Endothelial cell of umbilical vein (primary cell): Measurements from ENCODE around the gene PPEF1. TPM values are rescaled to one million over a fixed set of nuclear protein-coding genes. Genes with fewer than 3 reads are reported as not detected.
"Not testable (repeated sequence)": the region's sequence is repeated elsewhere in the genome, so short reads cannot be mapped to it uniquely, and the experiment has no call there.

ENCODE experiments used
- BruUV-seq: library from RNA; stranded (reverse); fragments of 400-500 nt; replicated peaks from 2 replicates; lab custom pipeline; 2021; lab: Mats Ljungman, UMichigan
- CTCF ChIA-PET: fragments of 300-600, 350-600 bp; sonication (Branson Sonifier 250); formaldehyde crosslinking; loops from one replicate; lab custom pipeline; 2021; ENCODE audit warnings: antibody characterized with exemption, inconsistent platforms; lab: Charles Lee
- POLR2A ChIA-PET: fragments of 300-600, 350-600 bp; sonication (Branson Sonifier 250); formaldehyde crosslinking; loops from one replicate; lab custom pipeline; 2021; ENCODE audit warnings: antibody characterized with exemption, inconsistent platforms; lab: Charles Lee
- DNase-seq: peaks from one replicate; pipeline ENCODE4 v3.0.0-alpha.2; 2011; ENCODE audit warnings: low read depth, low spot score
- FAIRE-seq: peaks from 2 replicates; lab custom pipeline; 2011; peaks lifted over from hg19 to GRCh38; lab: Jason Lieb, UNC
- H2AFZ ChIP-seq: 2 replicates; pipeline ENCODE4 v1.6.0; 2012; ENCODE audit warnings: low read depth, low read length, control low read depth, inconsistent platforms
- H3K27ac ChIP-seq: 2 replicates; pipeline ENCODE4 v1.5.1; 2011; ENCODE audit warnings: low read depth, mild to moderate bottlenecking, control low read depth, low read length, moderate library complexity; ENCODE audit not compliant: insufficient read depth
- H3K27me3 ChIP-seq, 2 experiments: 2 replicates each; pipeline versions ENCODE4 v1.6.0 to v1.6.1; 2011; ENCODE audit warnings: low read length in 2 of 2, mixed read lengths in 1 of 2; ENCODE audit not compliant: control insufficient read depth in 2 of 2, insufficient read depth in 2 of 2
- H3K36me3 ChIP-seq, 2 experiments: 2 replicates in 1 of 2; 3 replicates in 1 of 2; pipeline ENCODE4 v1.5.1; 2011; ENCODE audit warnings: low read length in 2 of 2, mild to moderate bottlenecking in 1 of 2, moderate library complexity in 1 of 2; ENCODE audit not compliant: control insufficient read depth in 2 of 2, insufficient read depth in 2 of 2; ENCODE audit errors: extremely low read depth in 1 of 2
- H3K4me1 ChIP-seq: 3 replicates; pipeline ENCODE4 v1.5.1; 2011; ENCODE audit warnings: mild to moderate bottlenecking, low read length; ENCODE audit not compliant: control insufficient read depth, insufficient read depth; ENCODE audit errors: extremely low read depth
- H3K4me2 ChIP-seq: 2 replicates; pipeline ENCODE4 v1.6.1; 2011; ENCODE audit warnings: low read length, control low read depth, mixed read lengths; ENCODE audit not compliant: insufficient read depth
- H3K4me3 ChIP-seq, 3 experiments: fragments of 200-600 bp in 1 of 3; sonication (generic), shearing (Covaris generic) in 1 of 3; replicated peaks in 1 of 3; 2 replicates each; pipeline ENCODE4 v1.5.1; 2011 to 2016; ENCODE audit warnings: control low read depth in 3 of 3, low read length in 3 of 3, mild to moderate bottlenecking in 2 of 3, inconsistent platforms in 1 of 3, low read depth in 1 of 3, moderate library complexity in 1 of 3; ENCODE audit not compliant: insufficient read depth in 1 of 3
- H3K79me2 ChIP-seq: 2 replicates; pipeline ENCODE4 v1.6.0; 2012; ENCODE audit warnings: low read length, inconsistent platforms; ENCODE audit not compliant: control insufficient read depth, insufficient read depth
- H3K9ac ChIP-seq: replicated peaks from 2 replicates; pipeline ENCODE3; 2011; ENCODE audit warnings: low read length, control low read depth; ENCODE audit not compliant: insufficient read depth; ENCODE audit errors: extremely low read depth
- H3K9me1 ChIP-seq: replicated peaks from 3 replicates; pipeline ENCODE4 v1.6.0; 2011; ENCODE audit warnings: mild to moderate bottlenecking, low read length; ENCODE audit not compliant: control insufficient read depth, insufficient read depth; ENCODE audit errors: extremely low read depth
- H3K9me3 ChIP-seq: replicated peaks from 2 replicates; pipeline ENCODE4 v1.5.1; 2012; ENCODE audit warnings: low read length, inconsistent platforms; ENCODE audit not compliant: control insufficient read depth, insufficient read depth
- H4K20me1 ChIP-seq: replicated peaks from 2 replicates; pipeline ENCODE3; 2011; ENCODE audit warnings: mild to moderate bottlenecking, low read length; ENCODE audit not compliant: control insufficient read depth, insufficient read depth; ENCODE audit errors: extremely low read depth
- EZH2 ChIP-seq: IDR thresholded peaks from 2 replicates; pipeline ENCODE4 v1.6.1; 2012; ENCODE audit warnings: borderline replicate concordance, low read depth, mild to moderate bottlenecking, moderate library complexity, low read length, inconsistent platforms; ENCODE audit not compliant: severe bottlenecking
- FOS ChIP-seq: IDR thresholded peaks from 2 replicates; pipeline ENCODE4 v1.6.1; 2011; ENCODE audit warnings: mild to moderate bottlenecking, low read length, moderate library complexity, borderline replicate concordance; ENCODE audit not compliant: insufficient read depth
- GATA2 ChIP-seq: IDR thresholded peaks from 2 replicates; pipeline ENCODE4 v1.7.0; 2011; ENCODE audit warnings: low read depth, mild to moderate bottlenecking, moderate library complexity, mixed read lengths, low read length; ENCODE audit not compliant: insufficient read length, insufficient read depth
- MYC ChIP-seq: IDR thresholded peaks from one replicate; pipeline ENCODE4 v1.6.1; 2011; ENCODE audit warnings: mild to moderate bottlenecking, low read depth, low read length
- POLR2A ChIP-seq: IDR thresholded peaks from 2 replicates; pipeline ENCODE4 v1.6.1; 2012; ENCODE audit warnings: low read depth, mild to moderate bottlenecking, control low read depth, low read length
- POLR2AphosphoS5 ChIP-seq: IDR thresholded peaks from 2 replicates; pipeline ENCODE4 v1.6.1; 2012; ENCODE audit warnings: low read depth, mild to moderate bottlenecking, control low read depth, low read length, moderate library complexity; ENCODE audit not compliant: insufficient read depth
- dilution Hi-C: fragments of 300-500 bp; cut with MboI; formaldehyde crosslinking; loops from one replicate; pipeline ENCODE4 v1.15.0; 2019; ENCODE audit warnings: low sequenced_read_pairs; ENCODE audit not compliant: extremely low pct_ligation_motif_present
- intact Hi-C: fragments of 100-400 bp; cut with micrococcal nuclease; formaldehyde crosslinking; loops from one replicate; pipeline ENCODE4 v1.10.0; 2022
- polyA plus RNA-seq, 4 experiments: library from polyadenylated mRNA; depleted of rRNA in 3 of 4; stranded (reverse) in 3 of 4; unstranded in 1 of 4; fragments of >200 nt; gene quantifications; 2 replicates each; pipeline versions ENCODE4 v1.2.1 to v1.2.3, GENCODE V29; 2011 to 2012; ENCODE audit warnings: missing spikeins in 1 of 4
- total RNA-seq: library from RNA; stranded (reverse); gene quantifications from 2 replicates; pipeline ENCODE4 v1.2.3, GENCODE V29; 2021
- TF ChIP-seq, protein P1 (sequence below), 2 donors: IDR thresholded peaks; 1 replicate in 1 of 2; 2 replicates in 1 of 2; pipeline ENCODE4 v1.5.1; 2011; ENCODE audit warnings: low read length in 2 of 2, mild to moderate bottlenecking in 2 of 2, moderate library complexity in 2 of 2, control low read depth in 1 of 2, inconsistent platforms in 1 of 2, low read depth in 1 of 2; ENCODE audit not compliant: insufficient read depth in 1 of 2; ENCODE audit errors: extremely low read depth in 1 of 2
- TF ChIP-seq, protein P2 (sequence below): IDR thresholded peaks from 2 replicates; pipeline ENCODE4 v1.6.1; 2011; ENCODE audit not compliant: insufficient read depth, insufficient read length

PPEF1 gene
- total and polyA plus RNA-seq, 2 donors (not counting 3 experiments of a cell fraction or from before 2014, with no cell fraction given) = not detected

DNA sequence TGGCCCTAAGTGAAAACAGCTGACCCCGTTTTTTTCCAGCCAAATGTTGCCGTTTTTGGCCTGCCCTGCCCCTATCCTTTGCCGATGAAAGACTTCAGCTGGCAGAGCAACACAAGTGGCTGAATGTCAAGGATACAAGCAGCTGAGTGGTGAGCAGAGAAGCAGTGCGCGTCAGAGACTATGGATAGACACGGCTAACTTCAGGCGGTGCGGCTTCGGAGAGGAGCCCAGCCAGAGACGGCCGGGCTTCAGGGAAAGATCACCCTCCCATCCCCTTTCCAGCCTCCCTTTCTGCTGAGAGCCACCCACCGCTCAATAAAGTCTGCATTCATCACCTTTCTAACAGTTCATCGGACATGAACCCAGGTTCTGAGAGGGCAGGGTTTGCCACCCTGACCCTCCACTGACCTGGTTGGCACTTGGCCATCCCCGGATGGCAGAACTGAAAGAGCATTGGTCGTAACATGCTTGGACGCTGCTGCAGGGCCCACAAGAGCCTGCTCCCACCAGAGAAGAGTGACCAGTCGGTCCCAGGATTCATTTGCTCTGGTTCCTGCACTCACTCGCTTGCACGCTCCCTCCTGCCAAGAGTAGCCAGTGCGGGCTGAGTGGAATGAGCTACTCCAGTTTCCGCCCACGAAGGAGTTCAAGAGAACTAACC lies 125.8 kb downstream of the PPEF1 start:
- CTCF ChIA-PET = interaction anchor here (0.8 kb wide), 1 partner anchor 10 kb away, joined by 3 read pairs; no protein-coding TSS in a partner anchor
- no peaks in the 10 kb centered on the region for H3K36me3 ChIP-seq
- H3K9ac ChIP-seq = no peak overlapping the region
- POLR2A ChIA-PET = no interaction called here
- H4K20me1 ChIP-seq = no peaks in the 10 kb centered on the region
- dilution Hi-C loops (no loop called here), intact Hi-C loops (no loop called here)
- no peak overlapping the region for H3K4me2 ChIP-seq
- no peak for FAIRE-seq
- no peaks in the 10 kb centered on the region for H3K9me1 ChIP-seq
- H3K27me3 ChIP-seq = no peaks in the 10 kb centered on the region
- no peaks in the 10 kb centered on the region for H3K79me2 ChIP-seq
- no peak overlapping the region for H2AFZ ChIP-seq
- TF ChIP-seq FOS (no peak), GATA2 (no peak), MYC (no peak), EZH2 (no peak), POLR2AphosphoS5 (no peak), POLR2A (no peak)
- TF ChIP-seq, protein P1, sequence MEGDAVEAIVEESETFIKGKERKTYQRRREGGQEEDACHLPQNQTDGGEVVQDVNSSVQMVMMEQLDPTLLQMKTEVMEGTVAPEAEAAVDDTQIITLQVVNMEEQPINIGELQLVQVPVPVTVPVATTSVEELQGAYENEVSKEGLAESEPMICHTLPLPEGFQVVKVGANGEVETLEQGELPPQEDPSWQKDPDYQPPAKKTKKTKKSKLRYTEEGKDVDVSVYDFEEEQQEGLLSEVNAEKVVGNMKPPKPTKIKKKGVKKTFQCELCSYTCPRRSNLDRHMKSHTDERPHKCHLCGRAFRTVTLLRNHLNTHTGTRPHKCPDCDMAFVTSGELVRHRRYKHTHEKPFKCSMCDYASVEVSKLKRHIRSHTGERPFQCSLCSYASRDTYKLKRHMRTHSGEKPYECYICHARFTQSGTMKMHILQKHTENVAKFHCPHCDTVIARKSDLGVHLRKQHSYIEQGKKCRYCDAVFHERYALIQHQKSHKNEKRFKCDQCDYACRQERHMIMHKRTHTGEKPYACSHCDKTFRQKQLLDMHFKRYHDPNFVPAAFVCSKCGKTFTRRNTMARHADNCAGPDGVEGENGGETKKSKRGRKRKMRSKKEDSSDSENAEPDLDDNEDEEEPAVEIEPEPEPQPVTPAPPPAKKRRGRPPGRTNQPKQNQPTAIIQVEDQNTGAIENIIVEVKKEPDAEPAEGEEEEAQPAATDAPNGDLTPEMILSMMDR (IDR thresholded peaks at IDR 0.05; ENCODE audit: extremely low read depth in 1 of 2, insufficient read depth in 1 of 2, low read depth in 1 of 2, low read length in 2 of 2) = no peak
- TF ChIP-seq, protein P2, sequence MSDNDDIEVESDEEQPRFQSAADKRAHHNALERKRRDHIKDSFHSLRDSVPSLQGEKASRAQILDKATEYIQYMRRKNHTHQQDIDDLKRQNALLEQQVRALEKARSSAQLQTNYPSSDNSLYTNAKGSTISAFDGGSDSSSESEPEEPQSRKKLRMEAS = no peak
- no peak overlapping the region for H3K27ac ChIP-seq
- DNase-seq = no peak
- no TSS peak for BruUV-seq
- H3K9me3 ChIP-seq = no peaks in the 10 kb centered on the region
- H3K4me3 ChIP-seq = no peak overlapping the region
- H3K4me1 ChIP-seq = no peaks in the 10 kb centered on the region

DNA sequence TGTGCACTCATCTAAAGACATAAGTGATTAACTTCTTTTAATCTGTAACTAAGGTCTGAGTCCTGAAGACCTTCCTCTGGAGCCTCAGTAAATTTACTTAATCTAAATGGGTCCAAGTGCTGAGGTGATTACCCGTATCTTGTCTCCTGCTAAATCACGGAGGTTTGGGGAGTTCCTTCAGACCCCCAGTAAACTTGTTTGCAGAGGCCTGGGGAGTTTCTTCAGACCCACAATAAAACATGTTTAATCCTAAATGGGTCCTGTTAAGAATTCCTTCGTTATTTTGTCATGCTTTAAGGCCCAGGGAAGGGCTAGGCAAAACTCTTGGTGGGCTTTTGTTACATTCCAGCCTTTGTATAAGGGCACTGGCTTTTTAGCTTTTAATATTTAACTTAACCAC lies 140.5 kb downstream of the PPEF1 start:
- BruUV-seq, H3K27ac ChIP-seq, intact Hi-C loops, DNase-seq, CTCF ChIA-PET, H3K4me2 ChIP-seq, dilution Hi-C loops, H3K4me3 ChIP-seq, H3K9ac ChIP-seq, H3K9me3 ChIP-seq, FAIRE-seq, H3K27me3 ChIP-seq, POLR2A ChIA-PET, H3K36me3 ChIP-seq, H3K9me1 ChIP-seq, H4K20me1 ChIP-seq, H2AFZ ChIP-seq, H3K79me2 ChIP-seq, H3K4me1 ChIP-seq: not testable (repeated sequence)
